ENCODE measurements around the gene LBH.

GRCh38 chr2:30283931-30284565, 52.7 kb downstream of the LBH start:
- TF ChIP-seq GATA2 (IDR thresholded peaks at IDR 0.05; ENCODE audit: low read depth, low read length): no peak
- no peak for TF ChIP-seq GATA3 (IDR thresholded peaks at IDR 0.05; ENCODE audit: low read depth, low read length)
